ENCODE measurements around the gene RUNX1. TPM values are rescaled to one million over a fixed set of nuclear protein-coding genes. Genes with fewer than 3 reads are reported as not detected.

RUNX1 gene
- total and polyA plus RNA-seq, 2 donors (not counting 3 experiments of a cell fraction or from before 2014, with no cell fraction given): 4.6 to 17.9 TPM

DNA sequence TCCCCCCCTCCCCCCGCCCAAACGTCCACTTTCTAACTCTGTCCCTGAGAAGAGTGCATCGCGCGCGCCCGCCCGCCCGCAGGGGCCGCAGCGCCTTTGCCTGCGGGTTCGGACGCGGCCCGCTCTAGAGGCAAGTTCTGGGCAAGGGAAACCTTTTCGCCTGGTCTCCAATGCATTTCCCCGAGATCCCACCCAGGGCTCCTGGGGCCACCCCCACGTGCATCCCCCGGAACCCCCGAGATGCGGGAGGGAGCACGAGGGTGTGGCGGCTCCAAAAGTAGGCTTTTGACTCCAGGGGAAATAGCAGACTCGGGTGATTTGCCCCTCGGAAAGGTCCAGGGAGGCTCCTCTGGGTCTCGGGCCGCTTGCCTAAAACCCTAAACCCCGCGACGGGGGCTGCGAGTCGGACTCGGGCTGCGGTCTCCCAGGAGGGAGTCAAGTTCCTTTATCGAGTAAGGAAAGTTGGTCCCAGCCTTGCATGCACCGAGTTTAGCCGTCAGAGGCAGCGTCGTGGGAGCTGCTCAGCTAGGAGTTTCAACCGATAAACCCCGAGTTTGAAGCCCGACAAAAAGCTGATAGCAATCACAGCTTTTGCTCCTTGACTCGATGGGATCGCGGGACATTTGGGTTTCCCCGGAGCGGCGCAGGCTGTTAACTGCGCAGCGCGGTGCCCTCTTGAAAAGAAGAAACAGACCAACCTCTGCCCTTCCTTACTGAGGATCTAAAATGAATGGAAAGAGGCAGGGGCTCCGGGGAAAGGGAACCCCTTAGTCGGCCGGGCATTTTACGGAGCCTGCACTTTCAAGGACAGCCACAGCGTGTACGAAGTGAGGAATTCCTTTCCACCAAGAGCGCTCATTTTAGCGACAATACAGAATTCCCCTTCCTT lies 158.1 kb downstream of the RUNX1 start:
- intact Hi-C loops (cut with micrococcal nuclease): loop anchor here (1.0 to 5.0 kb wide), 6 partner anchors 91 to 1137 kb away; no protein-coding TSS in a partner anchor
- dilution Hi-C loops (cut with MboI; ENCODE audit: extremely low pct_ligation_motif_present, low sequenced_read_pairs): no loop called here
- Histone ChIP-seq H3K79me2 (ENCODE audit: control insufficient read depth, insufficient read depth, low read length) (peaks cover 24% of the 10 kb centered on the region), H3K27me3 (ENCODE audit: control insufficient read depth in 2 of 2, insufficient read depth in 2 of 2, low read length in 2 of 2) (peaks cover 36 to 58% of the 10 kb centered on the region in 2 experiments), H3K9me1 (replicated peaks; ENCODE audit: control insufficient read depth, extremely low read depth, insufficient read depth, low read length) (no peaks in the 10 kb centered on the region), H3K36me3 (ENCODE audit: control insufficient read depth in 2 of 2, extremely low read depth in 1 of 2, insufficient read depth in 2 of 2, low read length in 2 of 2) (no peaks in the 10 kb centered on the region), H3K27ac (ENCODE audit: insufficient read depth, low read depth, low read length) (no peak overlapping the region), H3K4me1 (ENCODE audit: control insufficient read depth, extremely low read depth, insufficient read depth, low read length) (peaks cover 21% of the 10 kb centered on the region), H3K9ac (replicated peaks; ENCODE audit: extremely low read depth, insufficient read depth, low read length) (peak overlapping the region; percentile 20), H3K9me3 (replicated peaks; ENCODE audit: control insufficient read depth, insufficient read depth, low read length) (no peaks in the 10 kb centered on the region), H2AFZ (ENCODE audit: low read depth, low read length) (peak overlapping the region; percentile 13), H3K4me2 (ENCODE audit: insufficient read depth, low read length) (peak overlapping the region; percentile 45), H3K4me3 (replicated peaks in 1 of 3; ENCODE audit: insufficient read depth in 1 of 3, low read depth in 1 of 3, low read length in 3 of 3) (peak overlapping the region in 2 of 3 experiments; percentile 32 to 47), H4K20me1 (replicated peaks; ENCODE audit: control insufficient read depth, extremely low read depth, insufficient read depth, low read length) (no peaks in the 10 kb centered on the region)
- TF ChIP-seq MYC (IDR thresholded peaks at IDR 0.05; ENCODE audit: low read depth, low read length) (no peak), GATA2 (IDR thresholded peaks at IDR 0.05; ENCODE audit: insufficient read depth, insufficient read length, low read depth, low read length) (peak; percentile 65), EZH2 (IDR thresholded peaks at IDR 0.05; ENCODE audit: borderline replicate concordance, low read depth, low read length, severe bottlenecking) (peak; percentile 93)
- DNase-seq (ENCODE audit: low read depth, low spot score) (peak; percentile 46), FAIRE-seq (peak; percentile 58)
- ChIA-PET CTCF (interaction anchor here (0.8 to 14.7 kb wide), 11 partner anchors 145 to 1042 kb away, joined by 3 to 249 read pairs (median 5); no protein-coding TSS in a partner anchor), POLR2A (no interaction called here)
- BruUV-seq (replicated peaks): no TSS peak

- FAIRE-seq: no peak
Measured at GRCh38 chr21:34890470-34890723, 158.7 kb downstream of the RUNX1 start.

More at GRCh38 chr21:34890470-34890723, 158.7 kb downstream of the RUNX1 start:
- no peak for TF ChIP-seq JUN (IDR thresholded peaks at IDR 0.05; ENCODE audit: borderline replicate concordance, insufficient read depth, insufficient read length, low read depth)
- TF ChIP-seq, protein P1, sequence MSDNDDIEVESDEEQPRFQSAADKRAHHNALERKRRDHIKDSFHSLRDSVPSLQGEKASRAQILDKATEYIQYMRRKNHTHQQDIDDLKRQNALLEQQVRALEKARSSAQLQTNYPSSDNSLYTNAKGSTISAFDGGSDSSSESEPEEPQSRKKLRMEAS (IDR thresholded peaks at IDR 0.05; ENCODE audit: insufficient read depth, insufficient read length): no peak
- no peak for TF ChIP-seq FOS (IDR thresholded peaks at IDR 0.05; ENCODE audit: borderline replicate concordance, insufficient read depth, low read length)
- TF ChIP-seq MYC (IDR thresholded peaks at IDR 0.05; ENCODE audit: low read depth, low read length): no peak
- no peak for TF ChIP-seq POLR2AphosphoS5 (IDR thresholded peaks at IDR 0.05; ENCODE audit: insufficient read depth, low read depth, low read length)
- no peak for TF ChIP-seq POLR2A (IDR thresholded peaks at IDR 0.05; ENCODE audit: low read depth, low read length)
- no peak for TF ChIP-seq GATA2 (IDR thresholded peaks at IDR 0.05; ENCODE audit: insufficient read depth, insufficient read length, low read depth, low read length)
- TF ChIP-seq, protein P2, sequence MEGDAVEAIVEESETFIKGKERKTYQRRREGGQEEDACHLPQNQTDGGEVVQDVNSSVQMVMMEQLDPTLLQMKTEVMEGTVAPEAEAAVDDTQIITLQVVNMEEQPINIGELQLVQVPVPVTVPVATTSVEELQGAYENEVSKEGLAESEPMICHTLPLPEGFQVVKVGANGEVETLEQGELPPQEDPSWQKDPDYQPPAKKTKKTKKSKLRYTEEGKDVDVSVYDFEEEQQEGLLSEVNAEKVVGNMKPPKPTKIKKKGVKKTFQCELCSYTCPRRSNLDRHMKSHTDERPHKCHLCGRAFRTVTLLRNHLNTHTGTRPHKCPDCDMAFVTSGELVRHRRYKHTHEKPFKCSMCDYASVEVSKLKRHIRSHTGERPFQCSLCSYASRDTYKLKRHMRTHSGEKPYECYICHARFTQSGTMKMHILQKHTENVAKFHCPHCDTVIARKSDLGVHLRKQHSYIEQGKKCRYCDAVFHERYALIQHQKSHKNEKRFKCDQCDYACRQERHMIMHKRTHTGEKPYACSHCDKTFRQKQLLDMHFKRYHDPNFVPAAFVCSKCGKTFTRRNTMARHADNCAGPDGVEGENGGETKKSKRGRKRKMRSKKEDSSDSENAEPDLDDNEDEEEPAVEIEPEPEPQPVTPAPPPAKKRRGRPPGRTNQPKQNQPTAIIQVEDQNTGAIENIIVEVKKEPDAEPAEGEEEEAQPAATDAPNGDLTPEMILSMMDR (IDR thresholded peaks at IDR 0.05; ENCODE audit: extremely low read depth in 1 of 2, insufficient read depth in 1 of 2, low read depth in 1 of 2, low read length in 2 of 2): no peak
- no peak for TF ChIP-seq EZH2 (IDR thresholded peaks at IDR 0.05; ENCODE audit: borderline replicate concordance, low read depth, low read length, severe bottlenecking)
- Histone ChIP-seq H3K79me2 (ENCODE audit: control insufficient read depth, insufficient read depth, low read length) (peaks cover 30% of the 10 kb centered on the region), H3K9me1 (replicated peaks; ENCODE audit: control insufficient read depth, extremely low read depth, insufficient read depth, low read length) (no peaks in the 10 kb centered on the region), H4K20me1 (replicated peaks; ENCODE audit: control insufficient read depth, extremely low read depth, insufficient read depth, low read length) (no peaks in the 10 kb centered on the region), H3K9ac (replicated peaks; ENCODE audit: extremely low read depth, insufficient read depth, low read length) (no peak overlapping the region), H3K4me3 (replicated peaks in 1 of 3; ENCODE audit: insufficient read depth in 1 of 3, low read depth in 1 of 3, low read length in 3 of 3) (peak overlapping the region in 1 of 3 experiments; percentile 22), H3K9me3 (replicated peaks; ENCODE audit: control insufficient read depth, insufficient read depth, low read length) (no peaks in the 10 kb centered on the region), H3K4me2 (ENCODE audit: insufficient read depth, low read length) (peak overlapping the region; percentile 65), H3K27me3 (ENCODE audit: control insufficient read depth in 2 of 2, insufficient read depth in 2 of 2, low read length in 2 of 2) (peaks cover 34 to 53% of the 10 kb centered on the region in 2 experiments), H3K27ac (ENCODE audit: insufficient read depth, low read depth, low read length) (no peak overlapping the region), H2AFZ (ENCODE audit: low read depth, low read length) (peak overlapping the region; percentile 30), H3K36me3 (ENCODE audit: control insufficient read depth in 2 of 2, extremely low read depth in 1 of 2, insufficient read depth in 2 of 2, low read length in 2 of 2) (no peaks in the 10 kb centered on the region), H3K4me1 (ENCODE audit: control insufficient read depth, extremely low read depth, insufficient read depth, low read length) (peaks cover 21% of the 10 kb centered on the region)
- DNase-seq (ENCODE audit: low read depth, low spot score): no peak
- ChIA-PET POLR2A (interaction anchor here (1.4 kb wide), 1 partner anchor 53 kb away, joined by 3 read pairs; no protein-coding TSS in a partner anchor), CTCF (interaction anchor here (0.8 to 14.7 kb wide), 22 partner anchors 11 to 1139 kb away, joined by 3 to 249 read pairs (median 5); no protein-coding TSS in a partner anchor)
- dilution Hi-C loops (cut with MboI; ENCODE audit: extremely low pct_ligation_motif_present, low sequenced_read_pairs): no loop called here
- intact Hi-C loops (cut with micrococcal nuclease): loop anchor here (1.0 to 5.0 kb wide), 4 partner anchors 92 to 1138 kb away; no protein-coding TSS in a partner anchor
- BruUV-seq (replicated peaks): no TSS peak

All from endothelial cell of umbilical vein (primary cell).